ENCODE measurements around the gene PTPRB. TPM values are rescaled to one million over a fixed set of nuclear protein-coding genes. Genes with fewer than 3 reads are reported as not detected.

The PTPRB gene
- total and polyA plus RNA-seq, 5 donors from 2014 or later = not detected

DNA sequence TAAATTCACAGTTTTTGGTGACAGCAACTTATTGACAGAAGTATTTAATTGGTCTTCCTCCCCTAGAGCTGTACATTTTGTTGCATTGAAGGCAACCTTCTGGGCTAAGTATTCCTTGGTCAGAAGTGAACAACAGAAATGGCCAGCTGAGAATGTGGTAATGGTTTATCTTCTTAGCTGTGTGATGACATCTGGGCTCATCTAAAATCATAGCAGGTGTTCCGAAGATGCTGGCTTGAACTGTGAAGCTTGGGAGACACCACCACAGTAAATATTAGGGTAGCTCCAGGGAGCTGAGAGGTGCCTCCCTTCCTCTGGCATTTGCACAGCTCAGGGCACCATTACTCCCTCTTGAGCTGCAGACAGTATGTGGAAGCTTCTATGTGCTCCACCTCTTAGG lies 3.7 kb upstream of the PTPRB start:
- peaks cover 10% of the 10 kb centered on the region for H3K27me3 Mint-ChIP-seq

GRCh38 chr12:70639535-70639934 lies 2.3 kb upstream of the PTPRB start:
- Histone ChIP-seq H3K4me3 (ENCODE audit: low read depth, low read length) (no peak overlapping the region), H3K4me1 (ENCODE audit: control insufficient read depth, insufficient read depth, low read length, poor library complexity, severe bottlenecking) (no peaks in the 10 kb centered on the region), H3K36me3 (ENCODE audit: control insufficient read depth, insufficient read depth, low read length) (no peaks in the 10 kb centered on the region), H3K27me3 (ENCODE audit: control insufficient read depth, insufficient read depth, low read length) (no peaks in the 10 kb centered on the region), H3K27ac (ENCODE audit: insufficient read depth, low read length, poor library complexity, severe bottlenecking) (no peak overlapping the region), H3K9me3 (ENCODE audit: control insufficient read depth in 2 of 2, low read length in 2 of 2) (no peaks in the 10 kb centered on the region)
- Mint-ChIP-seq H3K27ac (peak overlapping the region in 1 of 3 donors; percentile 26), H3K36me3 (no peaks in the 10 kb centered on the region), H3K4me1 (no peaks in the 10 kb centered on the region), H3K9me3 (no peaks in the 10 kb centered on the region), H3K4me3 (no peak overlapping the region), H3K27me3 (peaks cover 14% of the 10 kb centered on the region)
- ATAC-seq (ENCODE audit: low read depth in 2 of 2) (no peak), DNase-seq (no peak)

More for the DNA sequence above, 3.7 kb upstream of the PTPRB start:
- Histone ChIP-seq H3K9me3 (ENCODE audit: control insufficient read depth in 2 of 2, low read length in 2 of 2) (no peaks in the 10 kb centered on the region), H3K27ac (ENCODE audit: insufficient read depth, low read length, poor library complexity, severe bottlenecking) (no peak overlapping the region), H3K4me3 (ENCODE audit: low read depth, low read length) (no peak overlapping the region), H3K27me3 (ENCODE audit: control insufficient read depth, insufficient read depth, low read length) (no peaks in the 10 kb centered on the region), H3K36me3 (ENCODE audit: control insufficient read depth, insufficient read depth, low read length) (no peaks in the 10 kb centered on the region), H3K4me1 (ENCODE audit: control insufficient read depth, insufficient read depth, low read length, poor library complexity, severe bottlenecking) (no peaks in the 10 kb centered on the region)
- Mint-ChIP-seq H3K4me1 (peaks cover 0 to 6% (median under 1%) of the 10 kb centered on the region in 4 donors), H3K9me3 (no peaks in the 10 kb centered on the region), H3K36me3 (no peaks in the 10 kb centered on the region), H3K27ac (no peak overlapping the region), H3K4me3 (no peak overlapping the region)
- ATAC-seq (ENCODE audit: low read depth in 2 of 2) (no peak), DNase-seq (no peak)

DNA sequence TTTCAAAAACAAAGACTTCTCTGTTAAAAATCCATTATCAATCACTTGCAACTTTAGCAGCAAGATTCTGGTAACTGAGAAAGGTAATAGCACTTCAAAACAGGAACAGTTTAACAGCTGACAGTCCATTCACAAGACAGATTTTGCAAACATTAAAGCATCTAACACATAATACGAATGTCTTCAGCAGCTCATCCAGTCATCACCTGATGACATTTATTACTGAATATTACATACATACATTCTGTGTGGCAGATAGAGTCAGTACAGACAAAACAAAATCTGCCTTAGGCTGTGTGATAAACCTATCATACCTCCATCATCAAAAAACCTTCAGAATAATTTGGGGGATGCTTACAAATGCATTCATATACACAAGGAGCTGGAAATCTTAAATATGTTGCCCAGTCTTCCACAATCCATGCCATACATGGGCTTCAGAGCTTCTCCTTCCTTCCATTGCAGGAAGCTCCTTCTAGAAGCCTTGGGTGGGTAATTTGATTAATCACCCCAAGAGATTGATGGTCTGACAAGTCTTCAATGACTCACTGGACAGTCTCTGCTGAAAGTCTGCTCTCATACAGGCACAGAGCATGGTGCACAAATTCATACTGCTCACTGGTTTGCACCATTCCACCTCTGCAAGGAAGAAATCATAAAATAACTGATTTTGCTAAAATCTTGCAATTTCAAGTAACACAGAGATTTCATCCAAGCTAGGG lies 1.6 kb upstream of the PTPRB start:
- Mint-ChIP-seq H3K9me3 (no peaks in the 10 kb centered on the region), H3K4me3 (no peak overlapping the region), H3K27me3 (peaks cover 13% of the 10 kb centered on the region), H3K27ac (no peak overlapping the region), H3K36me3 (no peaks in the 10 kb centered on the region), H3K4me1 (no peaks in the 10 kb centered on the region)
- Histone ChIP-seq H3K27ac (ENCODE audit: insufficient read depth, low read length, poor library complexity, severe bottlenecking) (no peak overlapping the region), H3K27me3 (ENCODE audit: control insufficient read depth, insufficient read depth, low read length) (no peaks in the 10 kb centered on the region), H3K36me3 (ENCODE audit: control insufficient read depth, insufficient read depth, low read length) (no peaks in the 10 kb centered on the region), H3K4me1 (ENCODE audit: control insufficient read depth, insufficient read depth, low read length, poor library complexity, severe bottlenecking) (no peaks in the 10 kb centered on the region), H3K9me3 (ENCODE audit: control insufficient read depth in 2 of 2, low read length in 2 of 2) (no peaks in the 10 kb centered on the region), H3K4me3 (ENCODE audit: low read depth, low read length) (no peak overlapping the region)
- DNase-seq (no peak), ATAC-seq (ENCODE audit: low read depth in 2 of 2) (no peak)

- H3K27me3 Mint-ChIP-seq = peaks cover 12% of the 10 kb centered on the region
- H3K4me1 Mint-ChIP-seq = no peaks in the 10 kb centered on the region
- no peak for ATAC-seq (ENCODE audit: low read depth in 2 of 2)
- H3K27ac Mint-ChIP-seq = no peak overlapping the region
- H3K27me3 ChIP-seq (ENCODE audit: control insufficient read depth, insufficient read depth, low read length) = no peaks in the 10 kb centered on the region
- no peaks in the 10 kb centered on the region for H3K36me3 ChIP-seq (ENCODE audit: control insufficient read depth, insufficient read depth, low read length)
- no peak overlapping the region for H3K4me3 ChIP-seq (ENCODE audit: low read depth, low read length)
- no peaks in the 10 kb centered on the region for H3K36me3 Mint-ChIP-seq
- H3K4me3 Mint-ChIP-seq = no peak overlapping the region
- no peak for DNase-seq
- peaks cover 0 to 5% (median 0%) of the 10 kb centered on the region in 7 donors for H3K9me3 Mint-ChIP-seq
- no peaks in the 10 kb centered on the region for H3K9me3 ChIP-seq (ENCODE audit: control insufficient read depth in 2 of 2, low read length in 2 of 2)
- H3K4me1 ChIP-seq (ENCODE audit: control insufficient read depth, insufficient read depth, low read length, poor library complexity, severe bottlenecking) = no peaks in the 10 kb centered on the region
- H3K27ac ChIP-seq (ENCODE audit: insufficient read depth, low read length, poor library complexity, severe bottlenecking) = no peak overlapping the region
Observed at GRCh38 chr12:70635755-70636154, 1.5 kb downstream of the PTPRB start.

DNA sequence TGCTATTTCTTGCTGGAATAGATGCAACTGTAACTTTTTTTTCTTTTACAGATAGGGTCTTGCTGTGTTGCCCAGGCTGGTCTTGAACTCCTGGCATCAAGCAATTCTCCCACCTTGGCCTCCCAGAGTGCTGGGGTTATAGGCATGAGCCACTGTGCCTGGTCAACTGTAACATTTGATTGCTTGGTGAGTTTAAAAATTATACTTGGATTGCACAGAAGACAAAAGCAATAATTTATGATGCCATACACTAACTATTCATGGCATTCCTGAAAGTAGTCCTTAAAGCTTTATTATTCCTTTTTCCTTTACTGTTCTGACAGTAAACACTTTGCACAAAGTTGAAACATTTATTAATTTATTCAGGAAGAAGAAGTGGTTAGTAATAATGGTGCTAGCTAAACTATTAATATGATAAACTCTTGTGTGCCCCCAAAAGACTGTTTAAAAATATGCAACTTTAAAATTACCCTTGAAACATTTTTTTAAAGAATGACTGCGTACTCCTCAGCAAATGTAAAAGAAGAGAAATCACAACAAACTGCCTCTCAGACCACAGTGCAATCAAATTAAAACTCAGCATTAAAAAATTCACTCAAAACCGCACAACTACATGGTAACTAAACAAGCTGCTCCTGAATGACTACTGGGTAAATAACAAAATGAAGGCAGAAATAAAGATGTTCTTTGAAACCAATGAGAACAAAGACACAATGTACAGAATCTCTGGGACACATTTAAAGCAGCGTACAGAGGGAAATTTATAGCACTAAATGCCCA lies 8.3 kb downstream of the PTPRB start:
- ATAC-seq (ENCODE audit: low read depth in 2 of 2) (no peak), DNase-seq (no peak)
- Histone ChIP-seq H3K36me3 (ENCODE audit: control insufficient read depth, insufficient read depth, low read length) (no peaks in the 10 kb centered on the region), H3K4me1 (ENCODE audit: control insufficient read depth, insufficient read depth, low read length, poor library complexity, severe bottlenecking) (no peaks in the 10 kb centered on the region), H3K4me3 (ENCODE audit: low read depth, low read length) (no peak overlapping the region), H3K27ac (ENCODE audit: insufficient read depth, low read length, poor library complexity, severe bottlenecking) (no peak overlapping the region), H3K9me3 (ENCODE audit: control insufficient read depth in 2 of 2, low read length in 2 of 2) (no peaks in the 10 kb centered on the region), H3K27me3 (ENCODE audit: control insufficient read depth, insufficient read depth, low read length) (no peaks in the 10 kb centered on the region)
- Mint-ChIP-seq H3K27ac (no peak overlapping the region), H3K9me3 (peaks cover 0 to 9% (median 1%) of the 10 kb centered on the region in 7 donors), H3K27me3 (peaks cover 10% of the 10 kb centered on the region), H3K36me3 (no peaks in the 10 kb centered on the region), H3K4me1 (no peaks in the 10 kb centered on the region), H3K4me3 (no peak overlapping the region)

GRCh38 chr12:70627677-70628076 lies 9.6 kb downstream of the PTPRB start:
- H3K9me3 Mint-ChIP-seq = peaks cover 0 to 9% (median 1%) of the 10 kb centered on the region in 7 donors
- Histone ChIP-seq H3K27me3 (ENCODE audit: control insufficient read depth, insufficient read depth, low read length) (no peaks in the 10 kb centered on the region), H3K4me3 (ENCODE audit: low read depth, low read length) (no peak overlapping the region), H3K27ac (ENCODE audit: insufficient read depth, low read length, poor library complexity, severe bottlenecking) (no peak overlapping the region), H3K4me1 (ENCODE audit: control insufficient read depth, insufficient read depth, low read length, poor library complexity, severe bottlenecking) (no peaks in the 10 kb centered on the region), H3K9me3 (ENCODE audit: control insufficient read depth in 2 of 2, low read length in 2 of 2) (no peaks in the 10 kb centered on the region), H3K36me3 (ENCODE audit: control insufficient read depth, insufficient read depth, low read length) (no peaks in the 10 kb centered on the region)
- H3K36me3 Mint-ChIP-seq = no peaks in the 10 kb centered on the region
- DNase-seq (no peak), ATAC-seq (ENCODE audit: low read depth in 2 of 2) (no peak)
- H3K27me3 Mint-ChIP-seq = peaks cover 10% of the 10 kb centered on the region
- H3K4me3 Mint-ChIP-seq = no peak overlapping the region
- no peak overlapping the region for H3K27ac Mint-ChIP-seq
- no peaks in the 10 kb centered on the region for H3K4me1 Mint-ChIP-seq

DNA sequence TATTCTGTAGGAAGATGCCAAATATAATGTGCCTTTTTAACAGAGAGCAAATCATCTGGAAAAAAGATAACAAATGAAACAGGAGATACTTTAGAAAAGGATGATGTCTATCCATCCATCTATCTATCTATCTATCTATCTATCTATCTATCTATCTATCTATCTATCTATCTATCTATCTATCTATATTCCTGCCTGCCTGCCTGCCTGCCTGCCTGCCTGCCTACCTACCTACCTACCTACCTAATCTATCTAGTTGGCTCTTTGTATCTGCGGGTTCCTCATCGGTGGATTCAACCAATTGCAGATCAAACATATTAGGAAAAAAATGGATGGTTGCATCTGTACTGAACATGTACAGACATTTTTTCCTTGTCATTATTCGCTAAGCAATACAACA lies 11.0 kb downstream of the PTPRB start:
- Mint-ChIP-seq H3K4me1 (no peaks in the 10 kb centered on the region), H3K36me3 (no peaks in the 10 kb centered on the region), H3K27ac (no peak overlapping the region), H3K27me3 (peaks cover 10% of the 10 kb centered on the region), H3K9me3 (peaks cover 0 to 7% (median 3%) of the 10 kb centered on the region in 7 donors), H3K4me3 (no peak overlapping the region)
- Histone ChIP-seq H3K36me3 (ENCODE audit: control insufficient read depth, insufficient read depth, low read length) (no peaks in the 10 kb centered on the region), H3K9me3 (ENCODE audit: control insufficient read depth in 2 of 2, low read length in 2 of 2) (no peaks in the 10 kb centered on the region), H3K4me3 (ENCODE audit: low read depth, low read length) (no peak overlapping the region), H3K27me3 (ENCODE audit: control insufficient read depth, insufficient read depth, low read length) (no peaks in the 10 kb centered on the region), H3K4me1 (ENCODE audit: control insufficient read depth, insufficient read depth, low read length, poor library complexity, severe bottlenecking) (no peaks in the 10 kb centered on the region), H3K27ac (ENCODE audit: insufficient read depth, low read length, poor library complexity, severe bottlenecking) (no peak overlapping the region)
- ATAC-seq (ENCODE audit: low read depth in 2 of 2) (no peak), DNase-seq (no peak)
